ENCODE results near the gene IGFLR1.

The IGFLR1 gene

GRCh38 chr19:35742121-35742724, at the start of gene IGFLR1:
IGFLR1 (minus strand) TSS chr19:35742452; CDS start chr19:35741180, 1,272 bp downstream.
- peak; percentile 61 for DNase-seq (ENCODE audit: low read depth, low spot score)

GRCh38 chr19:35791814-35792279, 49.6 kb upstream of the IGFLR1 start:
- DNase-seq (ENCODE audit: low read depth, low spot score) = no peak

- DNase-seq (ENCODE audit: low read depth, low spot score) = no peak
Observed at GRCh38 chr19:35790981-35791813, 48.9 kb upstream of the IGFLR1 start.

- no peak for DNase-seq (ENCODE audit: low read depth, low spot score)
Observed at GRCh38 chr19:35789978-35790944, 48.0 kb upstream of the IGFLR1 start.

GRCh38 chr19:35789195-35789977, 47.1 kb upstream of the IGFLR1 start:
- DNase-seq (ENCODE audit: low read depth, low spot score) = no peak

- no peak for DNase-seq (ENCODE audit: low read depth, low spot score)
Observed at GRCh38 chr19:35788205-35788960, 46.1 kb upstream of the IGFLR1 start.

- DNase-seq (ENCODE audit: low read depth, low spot score) = no peak
Observed at GRCh38 chr19:35787227-35787799, 45.1 kb upstream of the IGFLR1 start.

GRCh38 chr19:35786299-35787160, 44.3 kb upstream of the IGFLR1 start:
- no peak for DNase-seq (ENCODE audit: low read depth, low spot score)

- no peak for DNase-seq (ENCODE audit: low read depth, low spot score)
Observed at GRCh38 chr19:35785339-35785627, 43.0 kb upstream of the IGFLR1 start.

- DNase-seq (ENCODE audit: low read depth, low spot score) = no peak
Observed at GRCh38 chr19:35784503-35785338, 42.5 kb upstream of the IGFLR1 start.

- no peak for DNase-seq (ENCODE audit: low read depth, low spot score)
Observed at GRCh38 chr19:35783469-35784434, 41.5 kb upstream of the IGFLR1 start.

GRCh38 chr19:35782589-35782988, 40.3 kb upstream of the IGFLR1 start:
- DNase-seq (ENCODE audit: low read depth, low spot score) = no peak

GRCh38 chr19:35781650-35782049, 39.4 kb upstream of the IGFLR1 start:
- no peak for DNase-seq (ENCODE audit: low read depth, low spot score)

- DNase-seq (ENCODE audit: low read depth, low spot score) = no peak
Observed at GRCh38 chr19:35780717-35781116, 38.5 kb upstream of the IGFLR1 start.

GRCh38 chr19:35780058-35780457, 37.8 kb upstream of the IGFLR1 start:
- DNase-seq (ENCODE audit: low read depth, low spot score) = no peak

GRCh38 chr19:35779033-35779432, 36.8 kb upstream of the IGFLR1 start:
- DNase-seq (ENCODE audit: low read depth, low spot score) = no peak

- DNase-seq (ENCODE audit: low read depth, low spot score) = no peak
Observed at GRCh38 chr19:35777961-35778360, 35.7 kb upstream of the IGFLR1 start.
